SK-N-SH (cell line): ENCODE results near the gene GASK1B. TPM values are rescaled to one million over a fixed set of nuclear protein-coding genes. Genes with fewer than 3 reads are reported as not detected.
A peak's percentile ranks its signal among the peaks of the same experiment; 100 is the strongest.

Experiments used
- CTCF ChIA-PET: fragments of 300-600, 350-600 bp; formaldehyde crosslinking; extraction: SDS; loops from one replicate; lab custom pipeline; 2021; lab: Yijun Ruan, JAX
- POLR2A ChIA-PET: fragments of 350-600 bp; sonication (Branson Sonifier 250); formaldehyde crosslinking; extraction: SDS; loops from one replicate; lab custom pipeline; 2020; ENCODE audit warnings: antibody characterized with exemption, inconsistent platforms; lab: Yijun Ruan, JAX
- DNase-seq: peaks from one replicate; pipeline ENCODE4 v3.0.0; 2012
- H2AFZ ChIP-seq: fragments of 200-600 bp; sonication (generic); 2 replicates; pipeline ENCODE4 v1.8.1; 2016; ENCODE audit warnings: antibody characterized with exemption, mild to moderate bottlenecking, low read depth
- H3F3A ChIP-seq: fragments of 200-600 bp; sonication (generic); replicated peaks from 2 replicates; pipeline ENCODE3; 2016; ENCODE audit warnings: antibody characterized with exemption, mild to moderate bottlenecking; ENCODE audit not compliant: insufficient read depth
- H3K27ac ChIP-seq, 2 experiments: fragments of 200-500 bp in 1 of 2; fragments of 200-600 bp in 1 of 2; sonication (Bioruptor generic) in 1 of 2; sonication (generic), shearing (Covaris generic) in 1 of 2; 2 replicates each; pipeline versions ENCODE4 v1.5.1 to v1.6.1; 2014 to 2016; ENCODE audit warnings: low read depth in 2 of 2, inconsistent platforms in 1 of 2, low read length in 1 of 2, mild to moderate bottlenecking in 1 of 2, mixed read lengths in 1 of 2
- H3K27me3 ChIP-seq: fragments of 200-600 bp; sonication (generic), shearing (Covaris generic); 2 replicates; pipeline ENCODE4 v1.6.1; 2016; ENCODE audit warnings: mixed run types; ENCODE audit not compliant: insufficient read depth
- H3K36me3 ChIP-seq, 2 experiments: fragments of 200-500 bp in 1 of 2; fragments of 200-600 bp in 1 of 2; sonication (Bioruptor generic) in 1 of 2; sonication (generic) in 1 of 2; replicated peaks in 1 of 2; 2 replicates each; pipeline versions ENCODE3 to v1.5.1; 2014 to 2016; ENCODE audit warnings: low read length in 1 of 2, mild to moderate bottlenecking in 1 of 2; ENCODE audit not compliant: insufficient read depth in 2 of 2, control insufficient read depth in 1 of 2
- H3K4me1 ChIP-seq, 2 experiments: fragments of 200-500 bp in 1 of 2; fragments of 200-600 bp in 1 of 2; sonication (Bioruptor generic) in 1 of 2; sonication (generic), shearing (Covaris generic) in 1 of 2; 2 replicates each; pipeline versions ENCODE4 v1.5.1 to v1.6.1; 2014 to 2016; ENCODE audit warnings: low read depth in 1 of 2, low read length in 1 of 2, mixed run types in 1 of 2; ENCODE audit not compliant: insufficient read depth in 2 of 2, control insufficient read depth in 1 of 2
- H3K4me2 ChIP-seq: fragments of 200-600 bp; sonication (generic), shearing (Covaris generic); 2 replicates; pipeline ENCODE4 v1.6.1; 2017; ENCODE audit warnings: mixed run types
- H3K4me3 ChIP-seq, 2 experiments: fragments of 200-500 bp in 1 of 2; fragments of 200-600 bp in 1 of 2; sonication (Bioruptor generic) in 1 of 2; sonication (generic), shearing (Covaris generic) in 1 of 2; 2 replicates each; pipeline versions ENCODE4 v1.5.1 to v1.8.1; 2014 to 2016; ENCODE audit warnings: low read depth in 2 of 2, inconsistent platforms in 1 of 2, low read length in 1 of 2, mild to moderate bottlenecking in 1 of 2, mixed read lengths in 1 of 2, moderate library complexity in 1 of 2
- H3K79me2 ChIP-seq: fragments of 200-600 bp; sonication (generic); 2 replicates; pipeline ENCODE4 v1.8.1; 2017; ENCODE audit warnings: mild to moderate bottlenecking; ENCODE audit not compliant: insufficient read depth
- H3K9ac ChIP-seq: fragments of 200-600 bp; sonication (generic); 2 replicates; pipeline ENCODE4 v1.6.1; 2017; ENCODE audit warnings: mixed run types
- H3K9me2 ChIP-seq: fragments of 200-600 bp; sonication (generic); 2 replicates; pipeline ENCODE4 v1.6.1; 2017; ENCODE audit warnings: mixed run types
- H3K9me3 ChIP-seq: fragments of 200-600 bp; sonication (generic); 2 replicates; pipeline ENCODE4 v1.6.1; 2017; ENCODE audit warnings: mixed run types, mild to moderate bottlenecking, moderate library complexity
- H4K20me1 ChIP-seq: fragments of 200-600 bp; sonication (generic); 2 replicates; pipeline ENCODE4 v1.6.1; 2017; ENCODE audit warnings: mild to moderate bottlenecking, mixed run types; ENCODE audit not compliant: insufficient read depth
- CTCF ChIP-seq: fragments of 200-600 bp; sonication (generic); IDR thresholded peaks from 2 replicates; pipeline ENCODE4 v1.6.1; 2017; ENCODE audit warnings: antibody characterized with exemption, mild to moderate bottlenecking, moderate library complexity
- EP300 ChIP-seq, 2 experiments: IDR thresholded peaks; 2 replicates each; pipeline versions ENCODE4 v1.4.0 to v1.6.1; 2012; ENCODE audit warnings: borderline replicate concordance in 1 of 2, low read depth in 1 of 2, low read length in 1 of 2
- EZH2phosphoT487 ChIP-seq: fragments of 200-600 bp; sonication (generic); IDR thresholded peaks from 2 replicates; pipeline ENCODE4 v1.6.1; 2017; ENCODE audit warnings: low read depth, mixed run types, mild to moderate bottlenecking, antibody characterized with exemption, moderate library complexity, borderline replicate concordance
- FOXJ3 ChIP-seq: sonication (generic); formaldehyde crosslinking; IDR thresholded peaks from 2 replicates; pipeline ENCODE4 v1.5.1; 2020; ENCODE audit warnings: mild to moderate bottlenecking, missing genetic modification reagents
- GATA2 ChIP-seq: sonication (generic); formaldehyde crosslinking; IDR thresholded peaks from 2 replicates; pipeline ENCODE4 v1.5.0; 2020; ENCODE audit warnings: mild to moderate bottlenecking, missing genetic modification reagents
- MXI1 ChIP-seq: IDR thresholded peaks from 2 replicates; pipeline ENCODE4 v1.6.1; 2012; ENCODE audit warnings: mild to moderate bottlenecking, low read depth, low read length, improper control_type of control experiment
- NRF1 ChIP-seq: IDR thresholded peaks from 2 replicates; pipeline ENCODE4 v1.6.1; 2012; ENCODE audit warnings: low read depth, mild to moderate bottlenecking, low read length
- RAD21 ChIP-seq: IDR thresholded peaks from 2 replicates; pipeline ENCODE4 v1.6.1; 2012; ENCODE audit warnings: mild to moderate bottlenecking, low read length
- RCOR1 ChIP-seq: fragments of 150-350 bp; IDR thresholded peaks from 2 replicates; pipeline ENCODE4 v1.6.1; 2017; ENCODE audit warnings: antibody characterized with exemption, low read length
- SIN3A ChIP-seq: IDR thresholded peaks from 2 replicates; pipeline ENCODE4 v1.6.1; 2012; ENCODE audit warnings: low read depth, mild to moderate bottlenecking, low read length, moderate library complexity, borderline replicate concordance
- SMC3 ChIP-seq: IDR thresholded peaks from 2 replicates; pipeline ENCODE4 v1.6.1; 2012; ENCODE audit warnings: low read depth, low read length, improper control_type of control experiment
- TAF1 ChIP-seq: IDR thresholded peaks from 2 replicates; pipeline ENCODE4 v1.6.1; 2012; ENCODE audit warnings: low read depth, mild to moderate bottlenecking, low read length, moderate library complexity, borderline replicate concordance
- TEAD4 ChIP-seq: IDR thresholded peaks from 2 replicates; pipeline ENCODE4 v1.4.0; 2012; ENCODE audit warnings: mild to moderate bottlenecking, borderline replicate concordance; ENCODE audit not compliant: insufficient read depth
- USF1 ChIP-seq: IDR thresholded peaks from 2 replicates; pipeline ENCODE4 v1.4.0; 2012; ENCODE audit warnings: low read depth, borderline replicate concordance
- ZBTB33 ChIP-seq: IDR thresholded peaks from 2 replicates; pipeline ENCODE4 v1.4.0; 2012; ENCODE audit warnings: low read depth, borderline replicate concordance
- WGBS: methylation state at CpG from one replicate; pipeline ENCODE4 v1.1.6; 2017; ENCODE audit warnings: low lambda C conversion rate; 5-methylcytosine and 5-hydroxymethylcytosine counted together
- polyA plus RNA-seq, 3 experiments: library from polyadenylated mRNA; depleted of rRNA; stranded (reverse); fragments of >200 nt; gene quantifications; 2 replicates each; pipeline ENCODE4 v1.2.3, GENCODE V29; 2012

GASK1B gene
- 3.7 and 7.2 TPM in 2 replicates for polyA plus RNA-seq (2012; rRNA removed)
- 6.0 and 8.1 TPM in 2 replicates for polyA plus RNA-seq (2012; cell fraction: cytosol; rRNA removed)
- 3.4 and 6.0 TPM in 2 replicates for polyA plus RNA-seq (2012; cell fraction: nucleus; rRNA removed)

- TF ChIP-seq SMC3 (peak; percentile 79), TEAD4 (no peak), FOXJ3 (CRISPR knock-in tag) (no peak), MXI1 (no peak), GATA2 (no peak), TAF1 (no peak), EZH2phosphoT487 (no peak), CTCF (peak; percentile 91), RAD21 (peak; percentile 82), NRF1 (0 out of 2 replicates have a peak, but pooled peaks have one; percentile 24)
- H3K4me2 ChIP-seq, result peak within 1 kb of the TSS; percentile 66
- H3K27ac ChIP-seq, result no peak within 1 kb of the TSS
- no peaks in the 10 kb centered on the region for H3K9me2 ChIP-seq
- no peaks in the 10 kb centered on the region for H3K9me3 ChIP-seq
- H3K27me3 ChIP-seq, result no peaks in the 10 kb centered on the region
- H3K79me2 ChIP-seq, result no peaks in the 10 kb centered on the region
- 29% methylated on average over 12 of the region's 12 CpGs for WGBS
- H3K36me3 ChIP-seq, result no peaks in the 10 kb centered on the region
- H3K4me1 ChIP-seq, result peaks cover 0 to 5% of the 10 kb centered on the region in 2 experiments; a peak in 2 of 4 replicates
- no peaks in the 10 kb centered on the region for H4K20me1 ChIP-seq
- ChIA-PET CTCF (interaction anchor here (0.6 to 2.7 kb wide), 34 partner anchors 10 to 1002 kb away, joined by 3 to 19 read pairs (median 4); partner anchors contain the start of gene GRIA2), POLR2A (no interaction called here)
- H3K4me3 ChIP-seq, result peak within 1 kb of the TSS; percentile 19 to 33; a peak in 3 of 4 replicates
- peak; percentile 47 for DNase-seq
- peak within 1 kb of the TSS; percentile 80 for H2AFZ ChIP-seq
- no peaks in the 10 kb centered on the region for H3F3A ChIP-seq
- H3K9ac ChIP-seq, result peak within 1 kb of the TSS; percentile 45
These were observed at the start of gene GASK1B for GRCh38 chr4:158172261-158173258. TSS of gene GASK1B (minus strand) at chr4:158173025. CDS start at chr4:158171375, 1,650 bp downstream.

GRCh38 chr4:158219623-158220022, 46.8 kb upstream of the GASK1B start:
- DNase-seq, result no peak
- H4K20me1 ChIP-seq, result no peaks in the 10 kb centered on the region
- no peaks in the 10 kb centered on the region for H3F3A ChIP-seq
- H3K27ac ChIP-seq, result no peak overlapping the region
- no peaks in the 10 kb centered on the region for H3K4me1 ChIP-seq
- H3K4me3 ChIP-seq, result no peak overlapping the region
- H3K9ac ChIP-seq, result no peak overlapping the region
- no peak overlapping the region for H3K4me2 ChIP-seq
- POLR2A ChIA-PET, result no interaction called here
- no peaks in the 10 kb centered on the region for H3K9me2 ChIP-seq
- no peaks in the 10 kb centered on the region for H3K9me3 ChIP-seq
- CTCF ChIA-PET, result no interaction called here
- no peaks in the 10 kb centered on the region for H3K36me3 ChIP-seq
- no peaks in the 10 kb centered on the region for H3K79me2 ChIP-seq
- no peaks in the 10 kb centered on the region for H3K27me3 ChIP-seq
- WGBS, result 28% methylated on average over 1 of the region's 1 CpG
- no peak overlapping the region for H2AFZ ChIP-seq
- TF ChIP-seq CTCF (no peak), EP300 (IDR thresholded peaks at IDR 0.05; ENCODE audit: borderline replicate concordance in 1 of 2, low read depth in 1 of 2, low read length in 1 of 2) (no peak), RCOR1 (no peak), USF1 (no peak), SIN3A (no peak), ZBTB33 (no peak)
